Stimulated activated CD4-positive, alpha-beta T cell treated with anti-CD3 and anti-CD28 coated beads, Interleukin-15, amount 100 ng/mL, for 48 hours (primary cell): Measurements from ENCODE around the gene ACTA1.
"Not testable (repeated sequence)": the region's sequence is repeated elsewhere in the genome, so short reads cannot be mapped to it uniquely, and the experiment has no call there.

Source experiments
- DNase-seq, 2 donors: peaks; one replicate each; pipeline ENCODE4 v3.0.0-alpha.2; 2020; ENCODE audit warnings: low read depth in 2 of 2

Gene ACTA1

GRCh38 chr1:229409616-229410369, 24.1 kb downstream of the ACTA1 start:
- DNase-seq = no peak

- DNase-seq = no peak
Observed at GRCh38 chr1:229408458-229409037, 25.3 kb downstream of the ACTA1 start.

- no peak for DNase-seq
Observed at GRCh38 chr1:229407206-229408026, 26.5 kb downstream of the ACTA1 start.

GRCh38 chr1:229406798-229407197, 27.1 kb downstream of the ACTA1 start:
- DNase-seq = no peak

- no peak for DNase-seq
Observed at GRCh38 chr1:229403573-229403972, 30.3 kb downstream of the ACTA1 start.

GRCh38 chr1:229402993-229403392, 30.9 kb downstream of the ACTA1 start:
- DNase-seq = no peak

- not testable (repeated sequence) for DNase-seq
Observed at GRCh38 chr1:229402329-229402728, 31.6 kb downstream of the ACTA1 start.

GRCh38 chr1:229397762-229398161, 36.1 kb downstream of the ACTA1 start:
- no peak for DNase-seq

GRCh38 chr1:229396585-229397206, 37.2 kb downstream of the ACTA1 start:
- DNase-seq = no peak

- DNase-seq = not testable (repeated sequence)
Observed at GRCh38 chr1:229394517-229394916, 39.4 kb downstream of the ACTA1 start.

- no peak for DNase-seq
Observed at GRCh38 chr1:229392936-229393335, 41.0 kb downstream of the ACTA1 start.

- DNase-seq = no peak
Observed at GRCh38 chr1:229390130-229390529, 43.8 kb downstream of the ACTA1 start.

- DNase-seq = no peak
Observed at GRCh38 chr1:229388897-229389580, 44.9 kb downstream of the ACTA1 start.

- DNase-seq = no peak
Observed at GRCh38 chr1:229385853-229386456, 47.9 kb downstream of the ACTA1 start.

- DNase-seq = no peak
Observed at GRCh38 chr1:229384822-229385221, 49.1 kb downstream of the ACTA1 start.

- no peak for DNase-seq
Observed at GRCh38 chr1:229383961-229384360, 49.9 kb downstream of the ACTA1 start.

- DNase-seq = no peak
Observed at GRCh38 chr1:229383188-229383587, 50.7 kb downstream of the ACTA1 start.
